ENCODE results near the gene C16orf74.

GRCh38 chr16:85759136-85759535, 8.2 kb upstream of the C16orf74 start:
- TF ChIP-seq CTCF (IDR thresholded peaks at IDR 0.05) (no peak), POLR2A (IDR thresholded peaks at IDR 0.05) (no peak)
